ENCODE results near the gene ELF2. TPM values are rescaled to one million over a fixed set of nuclear protein-coding genes. Genes with fewer than 3 reads are reported as not detected.

Gene ELF2
- total RNA-seq, 5 donors from 2014 or later (not counting 1 experiment from before 2014, with no cell fraction given), result 52.8 to 78.1 (median 54.0) TPM

DNA sequence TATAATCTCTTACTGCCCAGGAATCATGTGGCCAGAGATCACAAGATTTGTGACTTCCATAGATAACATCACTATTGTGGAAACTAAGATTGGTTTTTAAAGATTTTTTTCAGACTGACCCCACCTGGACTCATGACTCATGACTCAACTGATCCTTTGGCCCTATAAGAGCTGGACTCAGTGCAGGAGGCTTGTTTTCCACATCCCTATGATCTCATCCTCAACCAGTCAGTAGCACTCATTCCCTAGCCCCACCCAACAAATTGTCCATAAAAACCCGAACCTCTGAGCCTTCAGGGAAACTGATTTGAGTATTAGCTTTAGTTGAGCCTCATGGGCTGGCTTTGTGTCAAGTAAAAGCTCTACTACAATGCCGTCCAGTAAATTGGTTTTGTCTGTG lies 169.4 kb downstream of the ELF2 start:
- ChIA-PET CTCF (interaction anchor here in 1 of 2 donors (0.7 kb wide), 1 partner anchor 23 kb away, joined by 5 read pairs; no protein-coding TSS in a partner anchor), POLR2A (interaction anchor here (0.6 kb wide), 2 partner anchors 21 to 210 kb away, joined by 3 to 8 read pairs; no protein-coding TSS in a partner anchor)
- H3K4me1 ChIP-seq (ENCODE audit: control insufficient read depth in 1 of 2, extremely low read depth in 1 of 2, insufficient read depth in 2 of 2, low read length in 2 of 2), result no peaks in the 10 kb centered on the region
- WGBS (ENCODE audit: insufficient coverage), result 100% methylated on average over 1 of the region's 2 CpGs
- H3K27ac ChIP-seq (ENCODE audit: low read length), result no peak overlapping the region
- no peak overlapping the region for H3K4me3 ChIP-seq (ENCODE audit: control insufficient read depth in 1 of 2, extremely low read depth in 1 of 2, low read length in 1 of 2)
- Mint-ChIP-seq H3K27me3 (no peaks in the 10 kb centered on the region), H3K4me1 (no peaks in the 10 kb centered on the region), H3K36me3 (no peaks in the 10 kb centered on the region), H3K4me3 (no peak overlapping the region), H3K27ac (no peak overlapping the region), H3K9me3 (peaks cover 0 to 2% (median 0%) of the 10 kb centered on the region in 3 donors)
- ATAC-seq (replicated peaks in 1 of 4) (no peak), DNase-seq (no peak)
- H3K36me3 ChIP-seq (ENCODE audit: control insufficient read depth in 2 of 2, extremely low read depth in 1 of 2, insufficient read depth in 1 of 2, low read length in 1 of 2), result no peaks in the 10 kb centered on the region
- H3K9me3 ChIP-seq, result no peaks in the 10 kb centered on the region
- peaks cover 0 to 2% of the 10 kb centered on the region in 2 experiments for H3K27me3 ChIP-seq (replicated peaks in 1 of 2; ENCODE audit: control insufficient read depth in 2 of 2, extremely low read depth in 1 of 2, insufficient read depth in 2 of 2, low read length in 1 of 2)

Other genes with a start within 250 kb of the ELF2 start
- gene NOCT, start 161.4 kb downstream of the ELF2 start, total RNA-seq, result 10 to 100 TPM in 1 of 5 donors, 1 to 10 TPM in 4; 2.4 to 19.3 (median 3.1) TPM
- gene MGARP, start 103.0 kb upstream of the ELF2 start, total RNA-seq, result under 1 TPM in 4 of 5 donors, not detected in 1; 0.25 to 0.61 (median 0.39) TPM
- 10 to 100 TPM; 45.1 to 64.0 (median 50.7) TPM for gene NAA15, start 124.3 kb upstream of the ELF2 start, total RNA-seq
- 10 to 100 TPM; 19.6 to 29.1 (median 26.8) TPM for gene NDUFC1, start 125.3 kb upstream of the ELF2 start, total RNA-seq